HG02623 (cell line): Measurements from ENCODE around the gene ANKLE2.
"Not testable (repeated sequence)": the region's sequence is repeated elsewhere in the genome, so short reads cannot be mapped to it uniquely, and the experiment has no call there.

Source experiments
- ATAC-seq: cut with Tn5 transposase; IDR thresholded peaks from one replicate; pipeline ENCODE4 v1.9.1; 2021; ENCODE audit warnings: moderate library complexity; ENCODE audit not compliant: unreplicated experiment

Gene ANKLE2

DNA sequence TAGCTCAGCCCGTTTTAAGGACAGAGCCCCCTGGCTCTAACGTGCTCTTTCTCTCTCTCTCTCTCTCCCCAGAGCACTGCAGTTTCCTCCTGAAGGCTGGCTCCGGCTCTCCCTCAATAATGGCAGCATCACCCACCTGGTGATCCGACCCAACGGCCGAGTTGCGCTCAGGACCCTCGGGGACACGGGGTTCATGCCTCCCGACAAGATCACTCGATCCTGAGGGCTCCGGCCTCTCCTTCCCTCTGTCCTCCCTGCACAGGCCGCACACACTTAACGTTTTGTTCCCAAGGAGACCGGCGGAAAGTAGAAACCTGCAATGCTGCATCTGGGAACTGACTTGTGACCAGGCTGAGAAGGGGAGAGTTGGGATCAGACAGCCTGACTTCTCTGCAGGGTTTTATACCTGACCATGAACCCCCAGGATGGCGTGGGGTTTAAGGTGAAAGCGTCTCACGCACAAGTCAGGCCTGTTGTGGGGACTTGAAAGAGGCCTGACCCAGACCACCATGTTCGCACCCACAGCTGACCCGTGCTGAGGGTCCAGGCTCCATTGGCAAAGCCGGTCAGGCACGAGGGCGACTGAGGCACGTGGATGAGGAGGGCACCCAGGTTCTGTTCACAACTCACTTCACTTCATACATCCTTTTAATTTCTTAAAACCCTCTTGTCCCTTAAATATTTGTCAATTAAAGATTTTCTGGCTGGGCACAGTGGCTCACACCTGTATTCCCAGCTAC, 40.9 kb downstream of the ANKLE2 start:
- no peak for ATAC-seq

DNA sequence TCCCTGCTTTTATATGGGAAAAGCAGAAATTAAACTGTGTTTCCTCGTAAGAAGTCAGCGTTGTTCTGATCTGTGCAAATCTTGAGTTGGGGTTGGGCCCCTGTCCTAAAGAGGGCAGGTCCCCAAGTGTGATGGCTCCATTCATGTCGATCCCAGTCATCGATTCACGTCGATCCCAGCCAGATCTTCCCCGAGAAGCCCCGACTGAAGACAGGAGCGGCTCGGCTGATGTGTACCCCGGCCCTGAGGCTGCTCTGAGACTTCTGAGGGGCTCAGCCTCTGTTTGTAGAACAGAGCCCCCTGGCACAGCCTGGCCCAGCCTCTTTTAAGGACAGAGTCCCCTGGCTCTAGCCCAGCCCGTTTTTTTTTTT, 41.7 kb downstream of the ANKLE2 start:
- ATAC-seq: no peak

DNA sequence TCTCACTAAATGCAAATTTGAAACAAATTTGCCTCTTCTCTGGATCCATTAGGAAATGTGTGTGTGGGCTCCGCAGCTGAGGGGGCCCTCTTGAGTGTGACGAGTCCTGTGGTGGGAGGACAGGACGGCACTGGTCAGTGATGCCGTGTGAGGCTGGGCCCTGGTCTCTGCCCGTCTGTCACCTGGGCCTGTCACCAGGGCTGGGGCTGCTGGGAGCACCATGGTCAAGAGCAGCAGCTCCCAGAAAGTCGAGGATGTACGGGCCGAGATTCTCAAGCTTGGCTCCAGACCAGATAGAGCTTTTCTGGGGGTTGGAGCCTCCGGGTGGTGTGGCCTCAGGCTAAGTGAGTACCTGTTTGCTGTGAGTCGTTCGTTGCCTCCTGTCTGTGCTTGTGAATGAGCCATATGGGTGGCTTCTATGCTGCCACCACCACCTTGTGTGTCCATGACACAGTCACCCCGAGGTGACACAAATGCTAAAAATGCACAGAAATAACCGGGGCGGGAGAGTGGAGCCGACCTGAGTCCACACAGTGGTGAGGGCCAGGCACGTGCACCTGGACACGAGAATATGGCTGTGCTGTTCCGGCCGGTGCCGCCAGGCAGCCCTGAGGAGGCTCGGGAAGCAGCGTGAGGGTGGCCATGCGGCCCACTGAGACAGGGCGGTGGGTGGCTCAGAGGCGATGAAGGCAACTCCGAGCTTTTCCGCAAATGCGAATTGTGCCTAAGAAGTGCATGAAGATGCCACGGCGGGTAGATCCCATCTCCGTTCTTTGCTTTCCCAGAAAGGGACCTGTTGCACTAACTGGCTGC, 42.3 kb downstream of the ANKLE2 start:
- ATAC-seq: no peak

DNA sequence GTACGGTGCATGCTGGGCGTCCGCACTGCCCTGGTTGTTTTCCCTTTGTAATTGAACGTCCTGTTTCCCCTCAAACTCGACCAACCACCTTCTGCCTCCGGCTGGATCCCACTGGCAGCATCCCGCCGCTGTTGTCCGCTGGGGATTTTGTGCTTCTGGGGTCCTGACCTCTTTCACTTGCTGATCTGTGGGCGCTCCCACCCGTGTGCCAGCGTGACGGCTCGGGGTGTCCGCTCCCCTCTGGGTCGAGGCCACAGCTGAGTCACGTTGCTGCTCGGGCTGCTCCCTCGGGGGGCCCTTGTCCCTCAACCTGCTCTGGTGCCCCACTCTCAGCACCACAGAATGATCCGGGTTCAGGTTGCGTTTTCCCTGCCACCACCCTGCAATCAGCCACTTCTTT, 43.0 kb downstream of the ANKLE2 start:
- no peak for ATAC-seq

DNA sequence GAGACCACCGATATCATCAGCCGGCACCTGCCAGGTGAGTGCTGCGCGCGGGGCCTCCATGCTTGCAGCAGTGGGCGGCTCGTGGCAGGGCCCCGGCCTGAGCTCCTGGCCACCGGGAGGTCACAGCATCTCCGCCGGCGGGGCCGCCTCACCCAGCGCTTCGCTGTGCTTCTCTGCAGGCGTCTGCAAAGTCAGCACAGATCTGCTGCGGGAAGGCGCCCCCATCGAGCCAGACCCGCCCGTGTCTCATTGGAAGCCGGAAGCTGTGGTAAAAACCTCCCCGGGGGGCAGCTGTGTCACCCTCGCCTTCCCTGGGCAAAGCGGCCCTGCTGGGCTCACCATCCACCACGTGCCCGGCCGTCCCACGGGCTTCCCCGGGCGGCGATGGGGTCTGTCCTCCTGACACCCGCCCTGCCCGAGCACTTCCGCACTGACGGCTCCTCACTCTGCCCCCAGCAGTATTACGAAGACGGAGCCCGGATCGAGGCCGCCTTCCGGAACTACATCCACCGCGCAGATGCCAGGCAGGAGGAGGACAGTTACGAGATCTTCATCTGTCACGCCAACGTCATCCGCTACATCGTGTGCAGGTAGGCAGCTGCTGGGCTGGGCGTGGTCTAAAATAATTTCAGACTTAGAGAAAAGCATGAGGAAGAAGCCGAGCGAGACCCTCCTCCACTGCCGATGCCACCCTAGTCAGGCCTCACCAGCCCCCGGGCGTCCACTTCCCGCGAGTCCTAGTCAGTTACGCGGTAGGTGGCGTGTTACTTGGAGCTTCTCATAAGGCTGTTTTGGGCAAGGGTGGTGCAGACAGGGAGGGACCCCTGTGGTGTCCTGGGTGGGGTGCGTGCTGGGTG, 43.9 kb downstream of the ANKLE2 start:
- no peak for ATAC-seq

DNA sequence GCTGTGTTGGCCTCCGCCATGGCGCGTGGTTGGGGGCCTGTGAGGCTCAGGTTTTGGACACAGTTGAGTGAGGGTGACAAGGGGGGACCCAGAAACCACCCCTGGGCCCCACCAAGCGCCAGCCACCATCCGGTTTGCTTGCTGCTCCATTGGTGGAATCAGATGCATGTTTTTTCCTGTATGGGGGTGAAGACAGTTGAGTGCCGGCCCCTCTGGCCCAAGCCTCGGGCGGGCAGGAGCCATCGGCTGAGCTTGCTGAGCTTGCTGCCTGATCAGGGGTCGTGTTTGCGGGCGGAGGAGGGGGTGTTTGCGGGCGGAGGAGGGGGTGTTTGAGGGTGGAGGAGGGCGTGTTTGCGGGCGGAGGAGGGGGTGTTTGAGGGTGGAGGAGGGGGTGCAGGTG, 44.6 kb downstream of the ANKLE2 start:
- no peak for ATAC-seq

DNA sequence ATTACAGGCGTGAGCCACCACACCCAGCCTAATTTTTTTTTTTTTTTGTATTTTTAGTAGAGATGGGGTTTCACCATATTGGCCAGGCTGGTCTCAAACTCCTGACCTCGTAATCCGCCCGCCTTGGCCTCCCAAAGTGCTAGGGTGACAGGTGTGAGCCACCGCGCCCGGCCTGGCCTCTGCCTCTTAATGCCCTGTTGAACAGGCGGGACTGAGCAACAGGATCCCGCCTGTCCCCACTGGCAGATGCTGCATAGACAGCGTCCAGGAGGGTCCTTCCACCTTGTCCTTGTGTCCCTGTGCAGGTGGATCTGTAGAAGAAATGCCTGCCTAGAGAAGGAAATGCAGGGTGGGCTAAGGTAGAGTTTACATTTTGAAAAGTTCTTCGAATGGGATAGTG, 45.3 kb downstream of the ANKLE2 start:
- no peak for ATAC-seq

DNA sequence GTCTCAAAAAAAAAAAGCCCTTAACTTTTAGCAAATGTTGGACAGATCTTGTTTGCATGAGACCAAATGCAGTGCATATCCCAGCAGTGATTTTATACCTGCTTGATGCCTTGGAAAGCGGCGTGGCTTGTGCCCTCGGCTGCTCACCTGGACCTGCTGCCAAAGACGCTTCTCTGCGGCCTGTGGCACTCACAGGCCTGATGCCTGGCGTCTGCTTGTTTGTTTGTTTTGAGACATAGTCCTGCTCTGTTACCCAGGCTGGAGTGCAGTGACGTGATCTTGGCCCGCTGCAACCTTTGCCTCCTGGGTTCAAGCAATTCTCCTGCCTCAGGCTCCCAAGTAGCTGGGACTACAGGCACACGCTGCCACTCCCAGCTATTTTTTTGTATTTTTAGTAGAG, 45.8 kb downstream of the ANKLE2 start:
- ATAC-seq: no peak

DNA sequence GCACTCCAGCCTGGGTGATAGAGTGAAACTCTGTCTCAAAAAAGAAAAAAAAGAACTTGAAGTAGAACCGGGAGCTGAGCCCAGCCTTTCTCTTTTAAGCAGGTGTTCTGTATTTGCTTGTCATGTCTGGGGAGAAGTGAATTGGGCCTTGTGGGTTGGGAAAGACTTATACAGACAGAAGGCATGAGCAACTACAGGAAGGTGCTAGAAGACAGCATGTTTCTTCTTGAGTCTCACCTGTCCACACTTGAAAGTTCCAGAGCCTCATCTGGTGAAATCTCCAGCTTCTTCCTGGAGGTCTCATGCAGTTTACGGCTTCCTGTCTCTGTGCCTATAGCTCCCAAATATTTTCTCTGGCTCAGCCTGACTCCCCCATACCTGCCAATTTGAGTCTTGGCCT, 48.5 kb downstream of the ANKLE2 start:
- ATAC-seq: no peak

DNA sequence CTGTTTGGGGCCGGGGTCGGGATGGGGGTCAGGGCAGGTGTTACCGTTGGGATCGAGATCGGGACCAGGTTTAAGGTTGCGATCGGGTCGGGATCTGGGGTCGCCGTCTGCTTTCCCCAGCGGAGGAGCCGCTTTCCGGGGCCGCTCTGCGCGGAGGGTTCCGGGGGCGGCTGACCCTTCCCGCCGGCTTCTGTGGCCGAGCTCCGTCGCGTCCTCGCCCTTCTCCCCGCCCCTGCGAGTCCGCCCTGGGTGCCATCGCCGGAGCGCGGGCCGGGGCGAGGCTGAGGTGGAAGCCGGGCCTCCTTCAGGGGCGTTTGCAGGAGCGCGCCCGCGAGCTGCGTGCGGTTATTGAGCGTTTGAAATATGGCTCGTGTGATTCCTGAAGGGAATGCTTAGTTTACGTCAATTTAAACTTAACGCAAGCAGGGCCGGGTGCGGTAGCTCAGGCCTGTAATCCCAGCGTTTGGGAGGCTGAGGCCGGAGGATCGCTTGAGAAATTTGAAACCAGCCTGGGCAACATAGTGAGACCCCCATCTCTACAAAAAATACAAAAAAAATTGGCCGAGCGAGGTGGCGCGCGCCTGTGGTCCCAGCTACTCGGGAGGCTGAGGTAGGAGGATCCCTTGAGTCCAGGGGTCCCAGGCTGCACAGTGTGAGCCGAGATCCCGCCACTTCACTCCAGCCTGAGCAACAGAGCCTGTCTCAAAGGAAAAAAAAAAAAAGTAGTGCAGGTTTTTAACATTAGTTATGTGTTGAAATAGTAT, 50.4 kb downstream of the ANKLE2 start:
- peak; percentile 9 for ATAC-seq

DNA sequence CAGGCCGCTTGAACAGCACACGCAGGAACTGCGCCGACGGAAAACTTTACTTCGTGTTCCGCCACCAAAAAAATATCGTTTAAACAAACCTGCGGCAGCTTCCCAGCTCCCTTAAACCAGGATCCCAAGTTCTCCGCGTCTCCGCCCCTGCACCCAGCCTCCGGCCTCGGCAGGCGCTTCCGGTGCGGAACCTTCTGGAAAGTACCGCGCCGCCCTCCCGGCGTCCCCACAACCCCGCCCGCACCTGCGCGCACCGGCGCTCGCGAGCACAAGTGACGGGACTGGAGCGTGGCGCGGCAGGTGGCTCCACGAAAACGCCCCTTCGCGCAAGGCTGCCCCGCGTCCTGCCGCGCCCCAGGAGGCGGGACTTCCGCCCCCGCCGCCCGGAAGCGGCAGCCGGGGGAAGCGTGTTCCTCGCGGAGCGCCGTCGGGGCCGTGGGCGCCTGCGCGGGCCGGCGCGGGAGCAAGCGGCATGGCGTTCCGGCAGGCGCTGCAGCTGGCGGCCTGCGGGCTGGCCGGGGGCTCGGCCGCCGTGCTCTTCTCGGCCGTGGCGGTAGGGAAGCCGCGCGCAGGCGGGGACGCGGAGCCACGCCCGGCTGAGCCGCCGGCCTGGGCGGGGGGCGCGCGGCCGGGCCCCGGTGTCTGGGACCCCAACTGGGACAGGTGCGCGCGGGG, 51.1 kb downstream of the ANKLE2 start, which contains the start of gene PGAM5:
PGAM5 (plus strand) TSS at position 438 of the 675 bp plus-strand sequence; CDS start at position 473, 35 bp downstream.
- ATAC-seq: peak; percentile 78

DNA sequence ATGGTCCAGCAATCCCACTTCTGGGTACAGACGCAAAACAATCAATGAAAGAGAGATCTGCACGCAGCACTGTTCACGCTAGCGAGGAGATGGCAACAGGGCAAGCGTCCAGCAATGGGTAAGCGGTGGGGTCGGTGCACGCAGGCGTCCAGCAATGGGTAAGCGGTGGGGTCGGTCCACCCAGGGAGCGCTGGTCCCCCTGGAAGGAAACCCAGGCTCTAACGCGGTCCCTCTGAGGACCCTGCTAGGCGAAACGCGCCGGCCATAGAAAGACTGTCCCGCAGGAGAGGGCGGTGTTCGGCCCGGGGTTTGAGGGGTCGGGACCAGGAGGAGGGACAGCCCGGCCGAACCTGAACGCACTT, 51.6 kb downstream of the ANKLE2 start:
- peak; percentile 21 for ATAC-seq

DNA sequence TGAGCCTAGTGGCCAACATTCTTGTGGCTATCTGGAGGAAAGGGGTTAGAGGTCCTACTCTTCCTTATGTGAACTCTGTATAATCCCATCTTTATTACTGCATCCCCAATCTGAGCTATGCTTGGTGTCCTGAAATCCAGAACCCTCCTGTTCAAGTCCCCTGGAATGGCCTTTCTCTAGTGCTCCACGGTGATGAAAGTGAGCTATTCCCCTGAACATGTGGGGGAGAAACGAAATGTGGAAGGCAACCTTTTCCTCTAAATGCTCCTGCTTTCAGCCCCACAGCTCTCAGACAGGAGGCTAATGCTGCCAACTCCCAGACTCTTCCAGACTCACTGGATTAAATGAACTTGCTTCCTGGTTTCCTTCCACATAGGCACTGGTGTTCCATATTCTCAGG, 53.5 kb downstream of the ANKLE2 start:
- ATAC-seq: no peak

DNA sequence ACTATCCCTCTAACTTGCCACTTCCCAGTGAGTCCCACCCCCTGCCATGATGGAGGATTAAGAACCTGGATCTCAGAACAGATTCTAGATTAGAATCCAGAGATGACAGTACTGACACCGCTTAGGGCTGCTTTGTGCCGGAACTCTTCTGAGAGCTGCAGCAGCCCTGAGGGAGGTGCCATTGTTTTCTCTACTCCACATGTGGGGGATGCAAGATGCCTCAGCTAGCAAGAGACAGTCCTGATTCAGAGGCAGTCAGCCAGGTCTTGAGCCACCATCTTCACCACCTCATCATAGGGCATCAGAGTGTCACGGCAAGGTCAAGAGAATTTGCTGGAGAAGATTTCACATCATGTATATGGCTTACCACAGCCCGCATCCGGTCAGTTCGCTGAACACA, 54.4 kb downstream of the ANKLE2 start:
- ATAC-seq: no peak

DNA sequence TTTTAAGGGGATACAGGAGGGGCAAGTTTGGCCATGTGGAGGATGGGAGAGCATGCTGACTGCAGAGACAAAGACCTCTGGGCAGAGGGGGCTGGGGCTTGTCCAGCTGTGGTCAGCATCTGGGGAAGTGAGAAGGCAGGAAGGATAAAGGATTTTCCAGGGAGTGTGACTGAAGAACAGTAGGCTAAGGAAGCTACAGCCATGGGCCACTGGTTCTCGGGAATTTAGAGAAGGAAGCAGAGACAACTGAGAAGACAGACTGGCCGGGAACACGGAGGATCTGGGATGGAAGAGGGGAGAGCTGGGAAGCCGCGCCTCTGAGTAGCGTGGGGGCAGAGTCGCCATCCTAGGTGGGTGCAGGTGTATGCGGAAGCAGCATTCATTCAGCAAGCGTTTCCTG, 58.0 kb downstream of the ANKLE2 start:
- ATAC-seq: no peak

DNA sequence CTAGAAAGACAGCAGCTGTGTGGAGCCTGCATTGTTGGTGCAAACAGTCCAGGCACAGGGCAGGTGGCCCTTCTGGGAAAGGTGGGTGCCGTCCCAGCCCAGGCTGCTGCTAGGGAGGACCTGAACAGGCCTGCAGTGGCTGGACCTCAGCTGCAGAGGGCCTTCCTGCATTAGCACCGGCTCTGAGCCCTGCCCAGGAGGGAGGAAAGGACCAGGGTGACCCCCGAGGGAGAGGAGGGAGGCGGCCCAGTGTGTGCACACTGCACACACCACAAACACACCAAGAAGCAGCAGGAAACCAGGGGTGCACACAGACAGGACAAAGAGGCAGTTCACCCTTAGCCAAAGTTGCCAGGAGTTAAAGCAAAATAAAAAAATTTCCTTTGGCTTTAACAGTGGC, 59.0 kb downstream of the ANKLE2 start:
- no peak for ATAC-seq

DNA sequence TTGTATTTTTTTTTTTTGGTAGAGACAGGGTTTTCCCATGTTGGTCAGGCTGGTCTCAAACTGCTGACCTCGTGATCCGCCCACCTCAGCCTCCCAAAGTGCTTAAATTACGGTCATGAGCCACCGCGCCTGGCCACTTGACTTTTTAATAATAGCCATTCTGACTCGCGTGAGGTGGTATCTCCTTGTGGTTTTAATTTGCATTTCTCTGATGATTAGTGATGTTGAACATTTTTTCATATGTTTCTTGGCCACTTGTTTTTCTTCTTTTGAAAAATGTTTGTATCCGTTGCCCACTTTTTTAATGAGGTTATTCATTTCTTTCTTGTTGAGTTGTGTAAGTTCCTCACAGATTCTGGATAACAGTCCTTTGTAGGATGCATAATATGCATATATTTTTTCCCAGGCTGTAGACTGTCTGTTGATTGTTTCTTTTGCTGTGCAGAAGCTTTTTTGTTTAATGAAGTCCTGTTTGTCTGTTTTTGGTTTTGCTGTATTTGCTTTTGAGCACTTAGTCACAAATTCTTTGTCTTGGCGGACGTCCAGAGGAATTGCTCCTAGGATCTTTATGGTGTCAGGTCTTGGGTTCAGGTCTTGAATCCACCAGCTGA, 61.3 kb downstream of the ANKLE2 start:
- no peak for ATAC-seq

DNA sequence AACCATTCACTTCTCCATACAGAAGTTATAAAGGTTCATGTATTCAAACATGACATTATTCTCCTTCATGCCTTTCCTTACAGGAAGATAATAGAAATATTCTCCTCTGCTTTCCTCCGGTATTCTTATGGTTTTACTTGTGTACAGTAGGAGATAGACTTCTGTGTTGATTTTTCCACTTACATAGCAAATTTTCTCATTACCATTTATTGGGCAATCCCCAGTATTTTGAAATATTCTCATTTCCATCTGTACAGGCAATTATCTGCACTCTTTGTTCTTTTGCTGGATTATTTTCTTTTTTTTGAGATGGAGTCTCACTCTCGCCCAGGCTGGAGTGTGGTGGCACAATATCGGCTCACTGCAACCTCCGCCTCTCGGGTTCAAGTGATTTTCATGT, 63.3 kb downstream of the ANKLE2 start:
- ATAC-seq: no peak

DNA sequence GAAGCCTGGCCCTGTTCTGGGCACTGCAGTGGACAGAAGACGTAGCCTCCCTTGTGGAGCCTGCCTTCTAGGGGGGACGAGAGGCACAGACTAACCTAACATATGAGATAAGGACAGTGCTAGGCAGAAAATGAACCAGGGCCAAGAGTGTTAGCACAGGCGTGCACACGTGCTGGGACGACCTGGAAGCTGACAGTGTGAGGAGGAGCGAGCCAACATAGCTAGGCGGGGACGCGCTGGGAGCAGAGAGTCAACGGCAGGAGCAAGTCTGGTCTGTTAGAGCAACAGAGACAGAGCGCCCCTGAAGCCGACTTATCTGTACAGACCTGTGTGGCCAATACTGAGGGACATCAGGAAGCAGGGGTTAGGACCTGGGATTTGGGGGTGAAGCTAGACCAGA, 66.2 kb downstream of the ANKLE2 start:
- ATAC-seq: no peak

DNA sequence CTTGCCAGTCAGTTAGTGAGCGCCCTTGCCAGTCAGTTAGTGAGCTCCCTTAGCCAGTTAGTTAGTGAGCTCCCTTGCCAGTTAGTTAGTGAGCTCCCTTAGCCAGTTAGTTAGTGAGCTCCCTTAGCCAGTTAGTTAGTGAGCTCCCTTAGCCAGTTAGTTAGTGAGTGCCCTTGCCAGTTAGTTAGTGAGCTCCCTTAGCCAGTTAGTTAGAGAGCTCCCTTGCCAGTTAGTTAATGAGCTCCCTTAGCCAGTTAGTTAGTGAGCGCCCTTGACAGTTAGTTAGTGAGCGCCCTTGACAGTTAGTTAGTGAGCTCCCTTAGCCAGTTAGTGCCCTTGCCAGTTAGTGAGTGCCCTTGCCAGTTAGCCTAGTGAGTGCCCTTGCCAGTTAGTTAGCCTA, 66.7 kb downstream of the ANKLE2 start:
- ATAC-seq: not testable (repeated sequence)
